ENCODE results near the gene PKMYT1. TPM values are rescaled to one million over a fixed set of nuclear protein-coding genes. Genes with fewer than 3 reads are reported as not detected.

PKMYT1 gene
- total RNA-seq, 2 donors from 2014 or later = 0.97 to 2.9 TPM

GRCh38 chr16:2927010-2927646, 53.1 kb downstream of the PKMYT1 start:
- intact Hi-C loops (cut with DNase I) = loop anchor here in 1 of 2 donors (10.0 kb wide), 1 partner anchor 52 kb away; no protein-coding TSS in a partner anchor
- peak; percentile 89 to 93 for ATAC-seq
- DNase-seq = peak; percentile 90

- DNase-seq = no peak
- intact Hi-C loops (cut with DNase I) = loop anchor here in 1 of 2 donors (10.0 kb wide), 1 partner anchor 52 kb away; no protein-coding TSS in a partner anchor
- no peak for ATAC-seq
Observed at GRCh38 chr16:2926650-2926999, 53.6 kb downstream of the PKMYT1 start.

- ATAC-seq = no peak
- no peak for DNase-seq
- intact Hi-C loops (cut with DNase I) = loop anchor here in 1 of 2 donors (10.0 kb wide), 1 partner anchor 51 kb away; no protein-coding TSS in a partner anchor
Observed at GRCh38 chr16:2925951-2926649, 54.1 kb downstream of the PKMYT1 start.

- no peak for ATAC-seq
- intact Hi-C loops (cut with DNase I) = loop anchor here (5.0 to 10.0 kb wide), 2 partner anchors 50 to 53 kb away; no protein-coding TSS in a partner anchor
- DNase-seq = no peak
Observed at GRCh38 chr16:2924901-2925755, 55.1 kb downstream of the PKMYT1 start.

GRCh38 chr16:2923481-2923880, 56.8 kb downstream of the PKMYT1 start:
- ATAC-seq (no peak), DNase-seq (no peak)
- intact Hi-C loops (cut with DNase I) = loop anchor here (5.0 to 10.0 kb wide), 2 partner anchors 49 to 51 kb away; no protein-coding TSS in a partner anchor

Other genes starting within 250 kb of the PKMYT1 start
- gene SRRM2, start 227.8 kb downstream of the PKMYT1 start, total RNA-seq = 100 to 1,000 TPM; 266 to 321 TPM
- 100 to 1,000 TPM; 262 to 270 TPM for gene ELOB, start 203.2 kb downstream of the PKMYT1 start, total RNA-seq
- not detected for gene PRSS33, start 192.9 kb downstream of the PKMYT1 start, total RNA-seq
- not detected for gene PRSS41, start 182.0 kb downstream of the PKMYT1 start, total RNA-seq
- gene PRSS21, start 163.2 kb downstream of the PKMYT1 start, total RNA-seq = not detected
- under 1 TPM in 1 of 2 donors, not detected in 1; 0.27 TPM for gene ZG16B, start 150.1 kb downstream of the PKMYT1 start, total RNA-seq
- gene PRSS22, start 122.3 kb downstream of the PKMYT1 start, total RNA-seq = not detected
- 10 to 100 TPM; 27.1 to 29.1 TPM for gene FLYWCH2, start 97.2 kb downstream of the PKMYT1 start, total RNA-seq
- gene FLYWCH1, start 68.5 kb downstream of the PKMYT1 start, total RNA-seq = 10 to 100 TPM; 31.4 to 35.1 TPM
- gene KREMEN2, start 16.2 kb downstream of the PKMYT1 start, total RNA-seq = not detected
- gene PAQR4, start 11.1 kb downstream of the PKMYT1 start, total RNA-seq = 10 to 100 TPM in 1 of 2 donors, 1 to 10 TPM in 1; 5.8 to 10.1 TPM
- gene CLDN9, start 32.5 kb upstream of the PKMYT1 start, total RNA-seq = under 1 TPM; 0.24 TPM
- gene CLDN6, start 37.7 kb upstream of the PKMYT1 start, total RNA-seq = not detected
- 10 to 100 TPM; 24.3 to 72.4 TPM for gene TNFRSF12A, start 39.9 kb upstream of the PKMYT1 start, total RNA-seq
- 10 to 100 TPM; 28.4 to 46.1 TPM for gene HCFC1R1, start 43.5 kb upstream of the PKMYT1 start, total RNA-seq
- gene THOC6, start 43.6 kb upstream of the PKMYT1 start, total RNA-seq = 10 to 100 TPM; 11.8 to 18.2 TPM
- gene BICDL2, start 56.5 kb upstream of the PKMYT1 start, total RNA-seq = not detected
- gene MMP25, start 66.1 kb upstream of the PKMYT1 start, total RNA-seq = 1 to 10 TPM; 1.5 to 2.3 TPM
- gene IL32, start 85.2 kb upstream of the PKMYT1 start, total RNA-seq = 10 to 100 TPM; 51.7 to 64.0 TPM
- not detected for gene ZSCAN10, start 118.8 kb upstream of the PKMYT1 start, total RNA-seq
- 1 to 10 TPM; 7.0 to 7.2 TPM for gene ZNF205, start 132.1 kb upstream of the PKMYT1 start, total RNA-seq
- gene ZNF213, start 154.6 kb upstream of the PKMYT1 start, total RNA-seq = 1 to 10 TPM; 6.5 to 6.7 TPM
- not detected for gene OR1F1, start 207.8 kb upstream of the PKMYT1 start, total RNA-seq